HG03196 (cell line): Measurements from ENCODE around the gene ENKD1.

Experiments
- ATAC-seq: cut with Tn5 transposase; IDR thresholded peaks from one replicate; pipeline ENCODE4 v1.9.1; 2021; ENCODE audit not compliant: unreplicated experiment

ENKD1 gene

DNA sequence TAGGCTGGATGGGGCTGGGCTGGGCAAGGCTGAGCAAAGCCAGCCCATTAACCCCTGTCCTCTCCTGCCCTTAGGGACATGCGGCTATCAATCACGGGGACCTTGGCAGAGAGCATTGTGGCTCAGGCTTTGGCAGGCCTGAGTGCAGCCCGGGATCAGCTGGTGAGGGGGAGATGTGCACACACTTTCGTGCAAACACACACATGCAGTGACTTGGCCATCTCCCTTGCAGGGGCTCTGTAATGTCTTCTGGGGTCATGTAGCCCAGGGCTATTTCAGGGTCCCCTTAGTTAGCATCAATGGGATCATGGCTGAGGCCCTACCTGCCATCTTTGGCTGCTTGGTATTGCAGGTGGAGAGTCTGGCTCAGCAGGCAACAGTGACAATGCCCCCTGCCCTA, 14.7 kb downstream of the ENKD1 start:
- no peak for ATAC-seq

DNA sequence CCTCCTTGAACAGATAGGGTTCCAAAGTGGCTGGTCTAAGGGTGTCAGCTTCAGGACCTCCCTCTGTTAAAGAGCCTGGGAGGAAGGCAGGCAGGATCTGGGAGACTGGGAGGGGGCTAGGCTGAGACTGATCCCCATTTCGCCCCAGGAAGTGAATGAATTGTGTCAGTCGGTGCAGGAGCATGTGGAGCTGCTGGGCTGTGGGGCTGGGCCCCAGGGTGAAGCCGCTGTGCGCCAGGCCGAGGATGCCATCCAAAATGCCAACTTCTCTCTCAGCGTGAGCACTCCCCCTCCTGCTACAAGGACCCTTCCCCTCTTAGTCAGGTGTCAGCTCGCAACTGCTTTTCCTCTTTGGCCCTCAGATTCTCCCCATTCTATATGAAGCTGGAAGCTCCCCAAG, 15.5 kb downstream of the ENKD1 start:
- ATAC-seq, result no peak

DNA sequence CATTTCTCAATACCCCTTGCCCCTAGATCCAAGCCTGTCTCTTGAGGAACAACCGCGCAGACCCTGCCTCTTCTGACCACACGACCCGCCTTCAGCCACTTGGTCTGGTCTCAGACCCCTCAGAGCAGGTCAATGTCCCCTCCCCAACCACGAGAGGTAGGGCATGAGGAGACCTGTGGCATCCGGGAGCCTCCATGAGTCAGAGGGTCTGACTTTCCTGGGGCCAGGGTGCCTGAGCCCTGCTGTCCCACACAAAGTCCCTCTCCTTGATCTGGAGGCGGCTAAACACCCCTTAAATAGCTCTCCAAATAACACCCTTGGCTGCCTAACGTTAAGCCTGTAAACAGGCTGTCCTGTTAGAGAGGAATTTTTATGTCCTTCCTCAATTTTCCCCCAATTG, 16.5 kb downstream of the ENKD1 start:
- no peak for ATAC-seq

DNA sequence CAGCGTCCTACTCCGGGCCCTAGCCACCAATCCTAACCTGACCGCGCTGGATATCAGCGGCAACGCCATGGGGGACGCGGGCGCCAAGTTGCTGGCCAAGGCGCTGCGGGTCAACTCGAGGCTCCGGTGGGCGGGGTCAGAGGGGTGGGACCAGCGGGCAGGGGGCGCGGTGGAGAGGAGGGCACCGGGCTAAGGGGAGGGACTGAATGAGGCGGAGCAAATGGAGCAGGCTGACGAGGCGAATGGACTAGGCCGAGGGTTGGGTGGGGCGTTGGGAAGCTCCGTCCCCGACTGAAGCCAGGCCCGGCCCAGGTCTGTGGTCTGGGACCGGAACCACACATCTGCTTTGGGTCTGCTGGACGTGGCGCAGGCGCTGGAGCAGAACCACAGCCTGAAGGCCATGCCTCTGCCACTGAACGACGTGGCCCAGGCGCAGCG, 17.0 kb downstream of the ENKD1 start:
- no peak for ATAC-seq

DNA sequence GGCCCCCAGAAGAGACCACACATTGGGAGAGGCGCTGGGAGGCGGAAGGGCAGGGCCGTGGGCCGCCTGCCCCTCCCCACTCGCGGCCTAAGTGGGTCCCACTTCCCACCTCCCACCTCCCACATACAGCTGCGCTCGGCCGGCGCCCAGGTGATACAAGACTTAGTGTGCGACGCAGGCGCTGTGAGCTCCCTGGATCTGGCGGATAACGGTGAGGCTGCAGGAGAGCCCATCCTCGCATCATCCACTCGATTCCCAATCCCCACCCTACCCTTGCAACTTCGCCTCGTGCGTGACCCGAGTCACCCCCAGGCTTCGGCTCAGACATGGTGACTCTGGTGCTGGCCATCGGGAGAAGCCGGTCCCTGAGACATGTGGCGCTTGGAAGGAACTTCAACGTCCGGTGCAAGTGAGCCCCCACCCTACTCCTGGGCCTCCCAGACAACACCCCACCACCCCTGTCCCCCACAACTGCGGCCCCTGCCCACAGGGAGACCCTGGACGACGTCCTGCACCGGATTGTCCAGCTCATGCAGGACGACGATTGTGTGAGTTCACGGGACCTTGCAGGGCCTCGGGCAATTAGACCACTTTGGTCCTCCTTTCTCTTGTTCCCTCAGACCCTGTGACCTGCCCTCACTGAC, 17.7 kb downstream of the ENKD1 start:
- no peak for ATAC-seq

DNA sequence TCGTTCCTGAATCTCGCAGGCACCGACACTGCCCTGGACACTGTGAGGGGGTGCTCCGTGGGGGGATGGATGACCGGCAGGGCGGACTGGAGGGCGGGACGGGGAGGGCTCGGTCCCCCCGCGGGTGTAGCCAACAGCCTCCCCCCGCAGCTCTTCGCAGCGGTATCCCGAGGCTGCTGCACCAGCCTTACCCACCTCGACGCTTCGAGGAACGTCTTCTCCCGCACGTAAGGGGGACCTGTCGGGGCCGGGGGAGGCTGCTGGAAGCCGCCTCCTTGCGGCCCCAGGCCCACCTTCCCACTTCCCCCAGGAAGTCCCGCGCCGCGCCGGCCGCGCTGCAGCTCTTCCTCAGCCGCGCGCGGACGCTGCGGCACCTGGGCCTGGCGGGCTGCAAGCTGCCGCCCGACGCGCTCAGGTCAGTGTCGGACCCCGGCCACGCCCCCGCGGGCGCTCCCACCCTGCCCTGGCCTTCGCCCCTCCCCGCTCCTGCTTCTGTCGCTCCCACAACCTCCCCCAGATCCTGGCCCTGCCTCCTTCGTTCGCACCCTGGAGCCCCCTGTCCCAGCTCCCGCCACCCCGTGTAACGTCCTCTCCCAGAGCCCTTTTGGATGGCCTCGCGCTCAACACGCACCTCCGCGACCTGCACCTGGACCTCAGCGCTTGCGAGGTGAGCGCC, 18.3 kb downstream of the ENKD1 start:
- ATAC-seq, result no peak

DNA sequence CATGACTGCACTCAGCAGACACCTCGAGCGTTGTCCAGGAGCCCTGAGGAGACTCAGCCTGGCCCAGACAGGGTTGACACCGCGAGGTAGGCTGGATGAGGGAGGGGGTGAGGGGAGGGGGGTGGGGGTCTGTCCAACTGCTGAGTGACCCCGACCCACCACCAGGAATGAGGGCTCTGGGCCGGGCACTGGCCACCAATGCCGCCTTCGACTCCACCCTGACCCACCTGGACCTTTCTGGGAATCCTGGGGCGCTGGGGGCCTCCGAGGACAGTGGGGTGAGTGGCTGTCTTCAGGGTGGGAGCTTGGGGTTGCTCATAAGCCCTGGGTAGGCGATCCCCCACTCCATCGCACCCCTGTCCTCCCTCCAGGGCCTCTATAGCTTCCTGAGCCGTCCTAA, 18.9 kb downstream of the ENKD1 start:
- no peak for ATAC-seq

DNA sequence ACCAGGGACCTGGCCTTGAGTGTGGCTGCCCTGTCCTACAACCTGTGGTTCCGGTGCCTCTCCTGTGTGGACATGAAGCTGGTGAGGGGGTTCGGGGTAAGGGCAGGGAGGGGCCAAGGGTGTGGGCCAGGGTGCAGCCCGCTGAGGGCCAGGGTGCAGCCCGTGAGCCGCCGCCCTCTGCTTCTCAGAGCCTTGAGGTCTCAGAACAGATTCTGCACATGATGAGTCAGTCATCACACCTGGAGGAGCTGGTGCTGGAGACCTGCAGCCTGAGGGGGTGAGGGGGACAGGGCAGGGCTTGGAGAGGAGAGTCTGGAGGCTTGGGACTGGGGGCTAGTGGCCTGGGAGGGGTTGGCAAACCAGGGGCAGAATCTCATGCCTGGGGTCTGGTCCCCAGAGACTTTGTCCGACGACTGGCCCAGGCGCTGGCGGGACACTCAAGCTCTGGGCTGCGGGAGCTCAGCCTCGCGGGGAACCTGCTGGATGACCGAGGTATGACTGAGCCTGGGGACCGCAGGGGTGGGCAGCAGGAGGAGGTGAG, 19.4 kb downstream of the ENKD1 start:
- no peak for ATAC-seq

DNA sequence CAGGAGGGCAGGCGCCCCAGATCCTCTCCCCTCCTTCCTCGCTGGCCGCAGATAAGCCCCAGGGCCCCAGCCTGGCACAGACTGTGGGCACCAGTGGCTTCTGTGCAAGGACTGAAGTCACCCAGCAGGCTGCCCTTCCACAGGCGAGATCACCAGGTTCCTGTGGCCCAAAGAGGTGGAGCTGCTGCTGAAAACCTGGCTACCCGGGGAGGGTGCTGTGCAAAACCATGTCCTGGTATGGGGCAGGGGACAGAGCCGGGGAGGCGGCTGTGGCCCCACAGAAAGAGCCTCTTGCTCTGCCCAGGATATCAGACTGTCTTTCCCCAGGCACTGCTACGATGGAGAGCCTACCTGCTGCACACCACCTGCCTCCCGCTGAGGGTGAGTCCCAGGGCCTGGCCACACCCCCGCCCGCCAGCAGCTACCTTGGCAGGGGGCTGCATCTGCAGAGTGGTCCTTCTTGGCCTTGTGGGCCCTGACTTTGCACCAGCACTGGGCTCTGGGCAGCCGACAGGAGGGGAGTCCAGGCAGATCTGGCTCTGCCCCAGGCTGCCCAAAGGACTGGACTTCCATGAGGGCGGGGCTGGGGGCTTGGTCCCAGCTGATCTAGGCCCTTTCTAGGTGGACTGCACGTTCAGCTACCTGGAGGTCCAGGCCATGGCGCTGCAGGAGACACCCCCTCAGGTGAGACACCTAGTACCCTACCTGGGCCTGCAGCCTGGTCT, 21.0 kb downstream of the ENKD1 start:
- ATAC-seq, result no peak

DNA sequence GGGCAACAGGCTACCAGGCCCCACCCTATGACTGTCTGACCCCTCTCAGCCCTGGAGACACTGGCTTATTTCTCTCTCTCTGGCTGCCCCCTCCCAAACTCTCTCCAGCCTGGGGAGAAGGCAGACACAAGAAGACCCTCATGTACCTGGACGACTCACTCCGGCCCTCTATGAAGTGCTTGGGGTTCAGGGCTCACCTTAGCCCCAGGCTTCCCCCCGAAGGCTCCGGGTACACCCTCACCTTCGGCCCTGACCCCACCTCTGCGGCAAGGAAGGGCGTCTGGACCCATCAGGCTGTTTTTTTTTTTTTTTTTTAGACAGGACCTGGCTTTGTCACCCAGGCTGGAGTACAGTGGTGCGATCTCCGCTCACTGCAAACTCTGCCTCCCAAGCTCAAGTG, 22.5 kb downstream of the ENKD1 start:
- no peak for ATAC-seq

DNA sequence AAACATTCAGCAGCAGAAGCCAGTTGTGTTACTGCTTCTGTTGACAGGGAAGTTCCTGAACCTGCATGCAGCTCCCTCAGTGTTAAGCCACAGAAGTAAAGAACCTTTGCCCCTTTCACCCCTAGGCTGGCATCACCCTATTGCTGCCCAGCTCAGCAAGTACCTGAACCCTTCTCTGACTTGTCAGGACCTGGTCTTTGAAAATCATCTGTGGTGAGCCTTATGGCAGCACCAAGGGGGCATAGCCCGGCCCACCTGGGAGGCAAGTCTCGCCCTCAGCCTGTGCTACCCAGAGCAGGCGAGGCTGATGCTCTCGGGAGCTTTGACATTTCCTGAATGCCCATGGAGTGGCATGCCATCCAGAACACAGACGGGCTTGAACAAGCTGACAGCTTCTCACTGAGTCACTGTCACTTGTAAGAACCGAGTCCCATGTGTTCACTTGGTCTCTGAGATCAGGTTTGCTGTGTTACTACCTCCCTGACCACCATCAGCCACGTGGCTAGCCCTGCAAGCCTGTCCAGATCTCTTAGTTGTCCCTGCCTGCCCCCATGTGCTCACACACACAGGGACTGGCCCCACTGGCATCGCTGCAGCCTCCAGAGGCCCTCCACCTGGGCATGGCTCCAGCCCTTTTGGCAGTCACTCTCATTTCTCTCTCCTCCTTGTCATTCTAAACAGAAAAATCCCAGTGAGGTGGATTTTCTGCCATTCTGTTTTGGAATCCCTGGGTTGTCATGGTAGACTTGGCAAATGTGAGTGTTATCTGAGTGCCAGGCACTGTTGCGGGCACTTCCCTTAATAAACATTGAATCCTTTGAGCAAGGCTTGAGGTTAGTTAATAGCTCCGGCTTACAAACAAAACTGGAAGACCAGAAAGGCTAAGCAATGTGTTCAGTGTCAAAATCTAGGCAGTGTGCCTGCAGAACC, 24.5 kb downstream of the ENKD1 start:
- no peak for ATAC-seq

DNA sequence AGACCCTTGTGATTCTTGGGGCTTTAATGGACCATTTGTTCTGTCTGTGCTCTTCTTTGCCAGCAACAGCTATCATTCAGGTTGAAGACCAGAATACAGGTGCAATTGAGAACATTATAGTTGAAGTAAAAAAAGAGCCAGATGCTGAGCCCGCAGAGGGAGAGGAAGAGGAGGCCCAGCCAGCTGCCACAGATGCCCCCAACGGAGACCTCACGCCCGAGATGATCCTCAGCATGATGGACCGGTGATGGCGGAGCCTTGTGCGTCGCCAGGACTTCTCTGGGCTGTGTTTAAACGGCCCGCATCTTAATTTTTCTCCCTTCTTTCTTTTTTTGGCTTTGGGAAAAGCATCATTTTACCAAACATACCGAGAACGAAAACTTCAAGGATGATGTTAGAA, 28.9 kb downstream of the ENKD1 start:
- ATAC-seq, result no peak

DNA sequence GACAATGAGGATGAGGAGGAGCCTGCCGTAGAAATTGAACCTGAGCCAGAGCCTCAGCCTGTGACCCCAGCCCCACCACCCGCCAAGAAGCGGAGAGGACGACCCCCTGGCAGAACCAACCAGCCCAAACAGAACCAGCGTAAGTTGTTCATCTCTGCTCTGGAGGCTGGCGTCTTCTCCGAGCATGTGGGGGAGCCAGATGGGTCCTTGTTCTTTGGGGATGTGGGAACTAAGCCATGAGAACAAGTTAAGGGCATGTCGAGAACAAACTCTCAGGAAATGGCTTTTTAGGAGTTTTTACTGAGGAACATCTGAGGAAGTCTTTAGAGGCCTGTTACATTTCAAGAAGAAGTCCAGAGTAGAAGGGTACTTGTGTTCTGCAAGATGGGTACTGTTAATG, 29.8 kb downstream of the ENKD1 start:
- no peak for ATAC-seq

DNA sequence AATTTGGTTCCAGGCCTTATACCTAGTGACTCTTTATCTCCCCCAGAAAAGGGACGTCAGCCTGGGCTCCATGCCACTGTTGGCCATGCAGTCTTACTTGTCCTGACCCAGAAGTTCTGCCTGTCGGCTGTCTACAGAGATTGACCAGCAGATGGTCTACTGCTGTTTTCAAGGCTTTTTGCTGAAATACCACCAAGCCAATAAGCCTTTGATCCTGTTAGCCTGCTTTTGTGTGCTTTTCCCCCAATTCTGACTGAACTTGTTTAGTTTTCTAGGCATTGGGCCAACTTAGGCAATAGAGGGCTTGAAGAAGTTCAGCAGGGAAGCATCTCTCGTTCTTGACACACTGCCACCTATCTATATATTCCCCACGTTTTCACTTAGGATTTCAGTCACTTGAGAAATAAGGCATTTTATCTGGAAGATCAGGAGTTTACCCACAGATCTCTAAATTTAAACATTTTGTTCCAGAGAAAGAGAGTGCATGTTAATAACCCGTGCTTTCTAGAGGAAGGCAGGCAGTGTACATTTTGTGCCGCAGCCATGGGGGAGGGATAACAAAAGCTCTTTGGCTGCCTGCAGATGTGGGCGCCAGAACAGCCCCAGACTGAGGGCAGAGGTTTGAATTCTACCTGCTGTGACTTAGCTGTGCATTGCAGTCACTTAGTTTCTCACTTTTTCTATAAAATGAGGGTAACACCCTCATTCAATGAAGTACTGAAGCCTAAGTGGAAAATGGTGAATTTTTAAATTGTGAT, 34.0 kb downstream of the ENKD1 start:
- ATAC-seq, result no peak

DNA sequence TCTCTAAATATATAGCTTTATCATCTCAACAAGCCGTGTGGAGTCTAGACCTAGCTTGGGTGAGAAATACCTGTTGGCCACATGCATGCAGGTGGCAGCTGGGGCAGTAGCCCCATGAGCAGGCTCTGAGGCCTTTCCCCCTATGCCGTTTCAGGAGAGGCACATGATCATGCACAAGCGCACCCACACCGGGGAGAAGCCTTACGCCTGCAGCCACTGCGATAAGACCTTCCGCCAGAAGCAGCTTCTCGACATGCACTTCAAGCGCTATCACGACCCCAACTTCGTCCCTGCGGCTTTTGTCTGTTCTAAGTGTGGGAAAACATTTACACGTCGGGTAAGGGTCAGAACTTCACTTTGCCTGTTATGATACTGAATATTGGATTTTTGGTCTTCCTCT, 38.3 kb downstream of the ENKD1 start:
- no peak for ATAC-seq

DNA sequence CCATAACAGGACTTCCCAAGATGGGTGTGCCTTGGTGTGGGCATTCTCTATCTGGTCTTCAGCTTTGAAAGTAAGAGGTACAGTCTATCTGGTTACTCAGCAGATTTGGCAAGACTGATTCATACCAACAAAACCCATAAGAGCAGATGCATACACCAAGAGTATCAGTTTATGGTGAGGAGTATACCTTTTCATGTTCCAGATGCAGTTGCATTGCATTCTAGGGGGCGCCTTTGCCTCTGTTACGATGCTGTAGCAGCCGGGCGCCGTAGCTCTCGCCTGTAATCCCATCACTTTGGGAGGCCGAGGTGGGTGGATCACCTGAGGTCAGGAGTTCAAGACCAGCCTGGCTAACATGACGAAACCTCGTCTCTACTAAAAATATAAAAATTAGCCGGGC, 52.7 kb downstream of the ENKD1 start:
- ATAC-seq, result no peak
